Measurements from ENCODE around the gene ENOX1.
"Not testable (repeated sequence)": the region's sequence is repeated elsewhere in the genome, so short reads cannot be mapped to it uniquely, and the experiment has no call there.

- TF ChIP-seq CTCF, POLR2AphosphoS5, POLR2A, EP300 (IDR thresholded peaks at IDR 0.05): not testable (repeated sequence)
Observed at GRCh38 chr13:43415903-43416391, 370.8 kb downstream of the ENOX1 start.
